SK-N-SH (cell line): Measurements from ENCODE around the gene SOX15. TPM values are rescaled to one million over a fixed set of nuclear protein-coding genes. Genes with fewer than 3 reads are reported as not detected.

ENCODE experiments used
- CTCF ChIA-PET: fragments of 300-600, 350-600 bp; formaldehyde crosslinking; extraction: SDS; loops from one replicate; lab custom pipeline; 2021; lab: Yijun Ruan, JAX
- POLR2A ChIA-PET: fragments of 350-600 bp; sonication (Branson Sonifier 250); formaldehyde crosslinking; extraction: SDS; loops from one replicate; lab custom pipeline; 2020; ENCODE audit warnings: antibody characterized with exemption, inconsistent platforms; lab: Yijun Ruan, JAX
- DNase-seq: peaks from one replicate; pipeline ENCODE4 v3.0.0; 2012
- H2AFZ ChIP-seq: fragments of 200-600 bp; sonication (generic); 2 replicates; pipeline ENCODE4 v1.8.1; 2016; ENCODE audit warnings: antibody characterized with exemption, mild to moderate bottlenecking, low read depth
- H3F3A ChIP-seq: fragments of 200-600 bp; sonication (generic); replicated peaks from 2 replicates; pipeline ENCODE3; 2016; ENCODE audit warnings: antibody characterized with exemption, mild to moderate bottlenecking; ENCODE audit not compliant: insufficient read depth
- H3K27ac ChIP-seq, 2 experiments: fragments of 200-500 bp in 1 of 2; fragments of 200-600 bp in 1 of 2; sonication (Bioruptor generic) in 1 of 2; sonication (generic), shearing (Covaris generic) in 1 of 2; 2 replicates each; pipeline versions ENCODE4 v1.5.1 to v1.6.1; 2014 to 2016; ENCODE audit warnings: low read depth in 2 of 2, inconsistent platforms in 1 of 2, low read length in 1 of 2, mild to moderate bottlenecking in 1 of 2, mixed read lengths in 1 of 2
- H3K27me3 ChIP-seq: fragments of 200-600 bp; sonication (generic), shearing (Covaris generic); 2 replicates; pipeline ENCODE4 v1.6.1; 2016; ENCODE audit warnings: mixed run types; ENCODE audit not compliant: insufficient read depth
- H3K36me3 ChIP-seq, 2 experiments: fragments of 200-500 bp in 1 of 2; fragments of 200-600 bp in 1 of 2; sonication (Bioruptor generic) in 1 of 2; sonication (generic) in 1 of 2; replicated peaks in 1 of 2; 2 replicates each; pipeline versions ENCODE3 to v1.5.1; 2014 to 2016; ENCODE audit warnings: low read length in 1 of 2, mild to moderate bottlenecking in 1 of 2; ENCODE audit not compliant: insufficient read depth in 2 of 2, control insufficient read depth in 1 of 2
- H3K4me1 ChIP-seq, 2 experiments: fragments of 200-500 bp in 1 of 2; fragments of 200-600 bp in 1 of 2; sonication (Bioruptor generic) in 1 of 2; sonication (generic), shearing (Covaris generic) in 1 of 2; 2 replicates each; pipeline versions ENCODE4 v1.5.1 to v1.6.1; 2014 to 2016; ENCODE audit warnings: low read depth in 1 of 2, low read length in 1 of 2, mixed run types in 1 of 2; ENCODE audit not compliant: insufficient read depth in 2 of 2, control insufficient read depth in 1 of 2
- H3K4me2 ChIP-seq: fragments of 200-600 bp; sonication (generic), shearing (Covaris generic); 2 replicates; pipeline ENCODE4 v1.6.1; 2017; ENCODE audit warnings: mixed run types
- H3K4me3 ChIP-seq, 2 experiments: fragments of 200-500 bp in 1 of 2; fragments of 200-600 bp in 1 of 2; sonication (Bioruptor generic) in 1 of 2; sonication (generic), shearing (Covaris generic) in 1 of 2; 2 replicates each; pipeline versions ENCODE4 v1.5.1 to v1.8.1; 2014 to 2016; ENCODE audit warnings: low read depth in 2 of 2, inconsistent platforms in 1 of 2, low read length in 1 of 2, mild to moderate bottlenecking in 1 of 2, mixed read lengths in 1 of 2, moderate library complexity in 1 of 2
- H3K79me2 ChIP-seq: fragments of 200-600 bp; sonication (generic); 2 replicates; pipeline ENCODE4 v1.8.1; 2017; ENCODE audit warnings: mild to moderate bottlenecking; ENCODE audit not compliant: insufficient read depth
- H3K9ac ChIP-seq: fragments of 200-600 bp; sonication (generic); 2 replicates; pipeline ENCODE4 v1.6.1; 2017; ENCODE audit warnings: mixed run types
- H3K9me2 ChIP-seq: fragments of 200-600 bp; sonication (generic); 2 replicates; pipeline ENCODE4 v1.6.1; 2017; ENCODE audit warnings: mixed run types
- H3K9me3 ChIP-seq: fragments of 200-600 bp; sonication (generic); 2 replicates; pipeline ENCODE4 v1.6.1; 2017; ENCODE audit warnings: mixed run types, mild to moderate bottlenecking, moderate library complexity
- H4K20me1 ChIP-seq: fragments of 200-600 bp; sonication (generic); 2 replicates; pipeline ENCODE4 v1.6.1; 2017; ENCODE audit warnings: mild to moderate bottlenecking, mixed run types; ENCODE audit not compliant: insufficient read depth
- CHD2 ChIP-seq: fragments of 150-350 bp; IDR thresholded peaks from 2 replicates; pipeline ENCODE4 v1.6.1; 2018; ENCODE audit warnings: low read length; ENCODE audit not compliant: partially characterized antibody
- ELF1 ChIP-seq: IDR thresholded peaks from 2 replicates; pipeline ENCODE4 v1.4.0; 2012
- FOSL2 ChIP-seq: IDR thresholded peaks from 2 replicates; pipeline ENCODE4 v1.4.0; 2012; ENCODE audit warnings: low read depth, mild to moderate bottlenecking, moderate library complexity, borderline replicate concordance
- FOXJ3 ChIP-seq: sonication (generic); formaldehyde crosslinking; IDR thresholded peaks from 2 replicates; pipeline ENCODE4 v1.5.1; 2020; ENCODE audit warnings: mild to moderate bottlenecking, missing genetic modification reagents
- FOXM1 ChIP-seq: IDR thresholded peaks from 2 replicates; pipeline ENCODE4 v1.4.0; 2012; ENCODE audit warnings: low read depth, mild to moderate bottlenecking
- JUND ChIP-seq: IDR thresholded peaks from 2 replicates; pipeline ENCODE4 v1.4.0; 2012
- MAX ChIP-seq: IDR thresholded peaks from 2 replicates; pipeline ENCODE4 v1.4.0; 2012; ENCODE audit warnings: low read depth
- MXI1 ChIP-seq: IDR thresholded peaks from 2 replicates; pipeline ENCODE4 v1.6.1; 2012; ENCODE audit warnings: mild to moderate bottlenecking, low read depth, low read length, improper control_type of control experiment
- NRF1 ChIP-seq: IDR thresholded peaks from 2 replicates; pipeline ENCODE4 v1.6.1; 2012; ENCODE audit warnings: low read depth, mild to moderate bottlenecking, low read length
- POLR2AphosphoS5 ChIP-seq: IDR thresholded peaks from 2 replicates; pipeline ENCODE4 v1.6.1; 2012; ENCODE audit warnings: low read depth, low read length
- RCOR1 ChIP-seq: fragments of 150-350 bp; IDR thresholded peaks from 2 replicates; pipeline ENCODE4 v1.6.1; 2017; ENCODE audit warnings: antibody characterized with exemption, low read length
- RFX5 ChIP-seq: IDR thresholded peaks from 2 replicates; pipeline ENCODE4 v1.6.1; 2012; ENCODE audit warnings: mild to moderate bottlenecking, improper control_type of control experiment, low read length
- TAF1 ChIP-seq: IDR thresholded peaks from 2 replicates; pipeline ENCODE4 v1.6.1; 2012; ENCODE audit warnings: low read depth, mild to moderate bottlenecking, low read length, moderate library complexity, borderline replicate concordance
- TCF12 ChIP-seq: IDR thresholded peaks from 2 replicates; pipeline ENCODE4 v1.4.0; 2012
- TEAD4 ChIP-seq: IDR thresholded peaks from 2 replicates; pipeline ENCODE4 v1.4.0; 2012; ENCODE audit warnings: mild to moderate bottlenecking, borderline replicate concordance; ENCODE audit not compliant: insufficient read depth
- WGBS: methylation state at CpG from one replicate; pipeline ENCODE4 v1.1.6; 2017; ENCODE audit warnings: low lambda C conversion rate; 5-methylcytosine and 5-hydroxymethylcytosine counted together
- polyA plus RNA-seq, 3 experiments: library from polyadenylated mRNA; depleted of rRNA; stranded (reverse); fragments of >200 nt; gene quantifications; 2 replicates each; pipeline ENCODE4 v1.2.3, GENCODE V29; 2012
- TF ChIP-seq, protein P1 (sequence below): fragments of 150-350 bp; IDR thresholded peaks from 2 replicates; pipeline ENCODE4 v1.6.1; 2016; ENCODE audit warnings: mild to moderate bottlenecking, low read depth, low read length
- TF ChIP-seq, protein P2 (sequence below): IDR thresholded peaks from 2 replicates; pipeline ENCODE4; 2012
- TF ChIP-seq, protein P3 (sequence below): fragments of 150-350 bp; IDR thresholded peaks from 2 replicates; pipeline ENCODE4 v1.6.1; 2017; ENCODE audit warnings: antibody characterized with exemption, low read length, low read depth, borderline replicate concordance

Gene SOX15
- polyA plus RNA-seq, 1 of the 3 experiments (the other 2 are of a cell fraction), result 1.3 TPM

GRCh38 chr17:7552621-7553051 lies 37.3 kb downstream of the SOX15 start:
- H3K9ac ChIP-seq, result no peak overlapping the region
- no peaks in the 10 kb centered on the region for H4K20me1 ChIP-seq
- no peak overlapping the region for H2AFZ ChIP-seq
- no peak for TF ChIP-seq MXI1
- TF ChIP-seq RCOR1, result no peak
- TF ChIP-seq TAF1, result no peak
- TF ChIP-seq, protein P1, sequence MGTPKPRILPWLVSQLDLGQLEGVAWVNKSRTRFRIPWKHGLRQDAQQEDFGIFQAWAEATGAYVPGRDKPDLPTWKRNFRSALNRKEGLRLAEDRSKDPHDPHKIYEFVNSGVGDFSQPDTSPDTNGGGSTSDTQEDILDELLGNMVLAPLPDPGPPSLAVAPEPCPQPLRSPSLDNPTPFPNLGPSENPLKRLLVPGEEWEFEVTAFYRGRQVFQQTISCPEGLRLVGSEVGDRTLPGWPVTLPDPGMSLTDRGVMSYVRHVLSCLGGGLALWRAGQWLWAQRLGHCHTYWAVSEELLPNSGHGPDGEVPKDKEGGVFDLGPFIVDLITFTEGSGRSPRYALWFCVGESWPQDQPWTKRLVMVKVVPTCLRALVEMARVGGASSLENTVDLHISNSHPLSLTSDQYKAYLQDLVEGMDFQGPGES, result no peak
- TF ChIP-seq, protein P2, sequence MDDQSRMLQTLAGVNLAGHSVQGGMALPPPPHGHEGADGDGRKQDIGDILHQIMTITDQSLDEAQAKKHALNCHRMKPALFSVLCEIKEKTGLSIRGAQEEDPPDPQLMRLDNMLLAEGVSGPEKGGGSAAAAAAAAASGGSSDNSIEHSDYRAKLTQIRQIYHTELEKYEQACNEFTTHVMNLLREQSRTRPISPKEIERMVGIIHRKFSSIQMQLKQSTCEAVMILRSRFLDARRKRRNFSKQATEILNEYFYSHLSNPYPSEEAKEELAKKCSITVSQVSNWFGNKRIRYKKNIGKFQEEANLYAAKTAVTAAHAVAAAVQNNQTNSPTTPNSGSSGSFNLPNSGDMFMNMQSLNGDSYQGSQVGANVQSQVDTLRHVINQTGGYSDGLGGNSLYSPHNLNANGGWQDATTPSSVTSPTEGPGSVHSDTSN, result no peak
- TF ChIP-seq TEAD4, result no peak
- TF ChIP-seq FOXM1, result no peak
- TF ChIP-seq, protein P3, sequence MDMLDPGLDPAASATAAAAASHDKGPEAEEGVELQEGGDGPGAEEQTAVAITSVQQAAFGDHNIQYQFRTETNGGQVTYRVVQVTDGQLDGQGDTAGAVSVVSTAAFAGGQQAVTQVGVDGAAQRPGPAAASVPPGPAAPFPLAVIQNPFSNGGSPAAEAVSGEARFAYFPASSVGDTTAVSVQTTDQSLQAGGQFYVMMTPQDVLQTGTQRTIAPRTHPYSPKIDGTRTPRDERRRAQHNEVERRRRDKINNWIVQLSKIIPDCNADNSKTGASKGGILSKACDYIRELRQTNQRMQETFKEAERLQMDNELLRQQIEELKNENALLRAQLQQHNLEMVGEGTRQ, result no peak
- no peak for TF ChIP-seq JUND
- TF ChIP-seq TCF12, result no peak
- TF ChIP-seq FOXJ3, result no peak
- TF ChIP-seq CHD2, result no peak
- TF ChIP-seq POLR2AphosphoS5, result no peak
- no peak for TF ChIP-seq RFX5
- no peak for TF ChIP-seq ELF1
- TF ChIP-seq MAX, result no peak
- TF ChIP-seq NRF1, result no peak
- no peak for TF ChIP-seq FOSL2
- peaks cover 0 to 4% of the 10 kb centered on the region in 2 experiments for H3K36me3 ChIP-seq
- H3F3A ChIP-seq, result no peaks in the 10 kb centered on the region
- no peaks in the 10 kb centered on the region for H3K9me2 ChIP-seq
- no peak for DNase-seq
- no peak overlapping the region for H3K4me3 ChIP-seq
- 72% methylated on average over 6 of the region's 6 CpGs for WGBS
- no peaks in the 10 kb centered on the region for H3K79me2 ChIP-seq
- no peaks in the 10 kb centered on the region for H3K27me3 ChIP-seq
- H3K9me3 ChIP-seq, result no peaks in the 10 kb centered on the region
- no peak overlapping the region for H3K27ac ChIP-seq
- ChIA-PET CTCF (interaction anchor here (0.8 to 7.8 kb wide), 3 partner anchors 8 to 38 kb away, joined by 3 to 55 read pairs (median 4); partner anchors contain the start of gene SENP3), POLR2A (interaction anchor here (0.7 kb wide), 1 partner anchor 35 kb away, joined by 4 read pairs; no protein-coding TSS in a partner anchor)
- H3K4me2 ChIP-seq, result no peak overlapping the region
- peaks cover 0 to 15% of the 10 kb centered on the region in 2 experiments; a peak in 1 of 4 replicates for H3K4me1 ChIP-seq
